Frontal cortex (tissue), 4 donors: ENCODE measurements around the gene PPP2R3A. TPM values are rescaled to one million over a fixed set of nuclear protein-coding genes. Genes with fewer than 3 reads are reported as not detected.
A peak's percentile ranks its signal among the peaks of the same experiment; 100 is the strongest.
"Not testable (repeated sequence)": the region's sequence is repeated elsewhere in the genome, so short reads cannot be mapped to it uniquely, and the experiment has no call there.

Experiments
- DNase-seq, 2 donors: peaks; one replicate each; pipeline ENCODE4 v3.0.0; 2012; ENCODE audit warnings: low spot score in 2 of 2
- FAIRE-seq: peaks from 2 replicates; lab custom pipeline; 2012; peaks lifted over from hg19 to GRCh38; lab: Jason Lieb, UNC
- small RNA-seq: library from RNA; depleted of rRNA; stranded (forward); fragments of <200 nt; gene quantifications from one replicate; pipeline ENCODE3, GENCODE V24; 2014
- total RNA-seq: library from RNA; depleted of rRNA; stranded (reverse); fragments of >200 nt; gene quantifications from one replicate; pipeline ENCODE4 v1.2.3, GENCODE V29; 2014
- donor health status: control.
- donor health status: control.
- donor health status: control.

The PPP2R3A gene
- total RNA-seq, 1 donor from 2014 or later: 36.3 TPM

DNA sequence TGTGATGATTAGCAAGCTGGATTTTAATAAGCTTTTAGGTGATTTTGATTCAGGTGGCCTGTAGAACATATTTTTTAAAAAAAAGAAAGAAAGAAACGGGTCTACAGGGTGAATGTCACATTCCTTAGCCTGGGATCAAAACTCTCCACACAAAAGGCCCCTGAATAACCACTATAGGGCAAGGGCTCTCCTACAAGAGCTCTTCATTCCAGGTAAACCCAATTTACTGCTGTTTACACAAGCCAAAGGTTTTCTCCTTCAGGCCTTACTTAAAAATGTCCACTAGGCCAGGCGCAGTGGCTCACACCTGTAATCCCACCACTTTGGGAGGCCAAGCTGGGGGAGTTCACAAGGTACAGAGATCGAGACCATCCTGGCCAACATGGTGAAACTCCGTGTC lies 222.3 kb downstream of the PPP2R3A start:
- DNase-seq: no peak
- FAIRE-seq: no peak

DNA sequence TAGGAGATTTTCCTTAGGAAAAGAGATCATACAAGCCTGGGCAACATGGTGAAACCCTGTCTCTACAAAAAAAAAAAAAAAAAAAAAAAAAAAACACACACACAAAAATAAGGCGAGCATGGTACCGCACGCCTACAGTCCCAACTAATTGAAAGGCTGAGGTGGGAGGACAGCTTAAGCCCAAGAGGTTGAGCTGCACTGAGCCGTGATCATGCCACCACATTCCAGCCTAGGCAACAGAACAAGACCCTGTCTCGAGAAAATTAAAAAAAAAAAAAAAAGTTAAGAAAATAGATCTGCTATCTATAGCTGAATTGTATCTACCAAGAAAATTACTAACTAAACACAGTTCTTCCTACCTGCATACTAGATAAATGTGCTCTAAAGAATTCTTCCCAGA lies 223.5 kb downstream of the PPP2R3A start:
- FAIRE-seq: no peak

GRCh38 chr3:136189859-136190617 lies 224.5 kb downstream of the PPP2R3A start:
- no peak for FAIRE-seq

More for the DNA sequence above, 223.5 kb downstream of the PPP2R3A start:
- DNase-seq: no peak

GRCh38 chr3:136192195-136192594 lies 226.7 kb downstream of the PPP2R3A start:
- not testable (repeated sequence) for DNase-seq, FAIRE-seq

More at GRCh38 chr3:136189859-136190617, 224.5 kb downstream of the PPP2R3A start:
- no peak for DNase-seq

DNA sequence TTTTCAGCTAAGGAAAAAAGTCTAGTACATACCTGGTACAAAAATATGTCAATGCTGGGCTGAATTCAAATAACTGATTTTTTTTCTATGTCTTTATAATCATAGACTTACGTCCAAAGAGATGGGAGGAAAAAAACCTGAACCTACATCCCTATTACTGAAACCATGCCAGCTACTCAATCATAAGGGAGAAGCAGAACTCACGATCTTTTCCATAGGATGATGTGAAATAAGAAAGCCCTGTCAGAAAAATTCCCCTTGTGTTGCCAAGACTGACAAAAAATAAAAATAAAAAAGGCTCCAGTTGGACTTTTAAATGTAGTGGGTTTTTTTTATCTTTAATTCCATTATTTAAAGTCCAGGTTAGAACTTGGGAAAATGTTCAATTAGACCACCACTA lies 227.3 kb downstream of the PPP2R3A start:
- DNase-seq (no peak), FAIRE-seq (no peak)

GRCh38 chr3:136193278-136194054 lies 227.9 kb downstream of the PPP2R3A start:
- DNase-seq (no peak), FAIRE-seq (no peak)

DNA sequence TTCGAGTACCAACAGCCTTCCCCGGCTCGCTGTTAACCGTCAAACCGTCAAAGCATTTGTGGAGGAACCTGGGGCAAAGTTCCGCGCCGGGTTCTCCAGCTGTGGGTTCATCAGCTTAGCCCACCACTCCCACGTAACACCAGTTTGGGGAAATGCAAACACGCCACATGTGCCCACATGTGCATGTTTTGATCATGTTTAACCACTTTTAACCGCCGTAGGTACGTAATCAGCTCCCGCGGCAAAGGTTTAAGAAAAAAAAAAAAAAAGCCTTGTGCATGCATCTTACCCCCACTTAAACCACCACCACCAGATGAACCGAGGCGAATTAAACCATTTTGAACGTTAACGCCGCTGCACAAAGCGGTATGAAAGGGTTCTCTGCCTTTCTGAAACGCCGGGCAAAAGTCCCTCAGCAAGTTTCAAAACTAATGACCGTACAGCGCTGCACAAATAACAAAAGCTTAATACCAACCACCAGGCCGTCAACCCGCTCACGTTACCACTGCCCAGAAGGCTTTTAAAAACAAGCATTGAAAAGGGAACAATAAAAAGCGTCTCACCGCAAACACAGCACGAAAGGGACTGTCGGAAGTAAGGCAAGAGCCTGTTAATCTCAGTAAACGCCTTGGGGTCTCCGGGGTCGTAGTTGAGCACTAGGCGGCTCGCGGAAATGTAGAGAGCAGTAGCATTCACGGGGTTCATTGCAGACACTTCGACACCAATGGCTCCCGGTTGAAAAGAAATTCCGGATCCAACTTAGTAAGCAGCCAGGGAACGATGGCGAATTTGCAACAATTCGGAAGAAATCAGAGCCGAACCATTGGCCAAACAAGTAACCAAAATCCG lies 229.1 kb downstream of the PPP2R3A start:
- DNase-seq (no peak), FAIRE-seq (no peak)

DNA sequence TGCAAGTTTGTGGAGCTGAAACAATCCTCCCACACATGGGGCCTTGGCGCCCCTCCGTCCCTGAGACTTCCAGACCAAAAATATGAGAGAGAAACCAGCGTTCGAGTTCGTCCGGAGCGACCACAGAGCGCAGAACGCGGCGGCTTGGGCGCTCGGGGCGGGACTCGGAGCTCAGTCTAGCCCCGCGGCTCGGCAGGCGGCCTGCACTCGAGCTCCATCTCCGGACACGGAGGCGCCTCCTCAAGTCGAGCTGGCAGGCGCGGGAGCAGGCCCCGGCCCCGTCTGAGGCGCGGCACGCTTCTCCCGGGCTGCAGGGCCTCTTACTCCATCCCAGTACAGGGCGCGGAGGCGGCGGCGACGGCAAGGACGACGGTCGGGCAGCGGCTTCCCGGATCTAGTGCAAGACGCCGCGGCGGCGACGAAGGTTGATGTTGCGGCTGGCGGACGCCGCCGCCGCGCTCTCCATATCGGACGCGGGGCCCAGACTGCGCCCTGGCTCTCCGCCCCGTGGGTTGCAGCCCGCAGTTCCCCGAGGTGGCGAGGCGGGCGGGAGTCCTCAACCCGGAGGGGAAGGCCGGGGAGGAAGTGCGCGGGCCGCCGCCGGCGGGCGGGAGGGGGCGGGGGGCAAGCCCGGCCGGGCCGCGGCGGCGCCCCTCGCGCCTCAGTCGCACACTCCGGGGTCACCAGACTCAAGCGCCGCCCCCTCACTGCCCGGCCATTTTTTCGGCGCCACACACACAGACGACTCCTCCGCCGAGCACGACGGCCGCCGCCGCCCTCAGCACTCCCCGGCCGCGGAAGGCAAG lies 229.9 kb downstream of the PPP2R3A start:
- FAIRE-seq: no peak
- DNase-seq: peak; percentile 80 to 88

GRCh38 chr3:136196064-136196400 lies 230.5 kb downstream of the PPP2R3A start, which contains the start of gene MSL2:
TSS of gene MSL2 (minus strand) at chr3:136196335. CDS start at chr3:136195113, 1,222 bp downstream.
- FAIRE-seq: no peak

DNA sequence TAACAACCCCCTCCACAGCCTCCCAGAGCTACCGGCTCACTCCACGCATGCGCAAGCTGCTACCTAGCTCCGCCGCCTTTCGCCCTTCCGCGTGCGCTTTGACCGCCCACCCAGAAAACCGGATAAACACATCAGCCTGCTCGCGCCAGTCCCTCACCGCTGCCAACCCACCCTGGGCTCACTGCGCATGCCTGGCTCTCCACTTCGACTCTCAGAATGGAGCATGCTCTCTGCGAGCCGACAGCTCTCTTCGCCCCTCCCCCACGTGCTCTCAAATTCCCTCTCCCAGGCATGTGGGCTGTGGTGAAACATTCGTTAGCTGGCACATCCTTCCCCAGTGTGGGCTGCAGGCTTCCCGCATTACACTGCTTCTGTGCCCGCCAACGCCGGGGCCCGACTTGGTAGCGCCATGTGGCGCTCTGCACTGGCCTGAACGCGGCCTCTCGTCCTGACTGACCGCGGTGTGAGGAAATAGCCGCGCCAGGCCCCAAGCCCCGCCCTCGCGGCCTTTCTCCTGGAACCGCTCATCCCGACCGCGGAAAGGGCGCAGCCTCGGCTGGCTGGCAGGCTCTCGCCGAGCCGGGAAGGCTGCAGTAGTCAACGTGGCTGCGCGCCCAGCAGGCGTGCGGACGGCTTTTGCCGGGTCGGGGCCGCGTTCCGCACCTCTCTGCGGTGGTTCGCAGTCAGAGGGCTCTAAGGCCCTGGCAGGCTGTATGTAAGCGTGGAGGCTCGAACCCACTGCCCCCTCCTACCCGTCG lies 231.1 kb downstream of the PPP2R3A start:
- no peak for FAIRE-seq
- DNase-seq: peak; percentile 91 to 92

More at GRCh38 chr3:136196064-136196400, 230.5 kb downstream of the PPP2R3A start, which contains the start of gene MSL2:
- no peak for DNase-seq

GRCh38 chr3:136197159-136197793 lies 231.7 kb downstream of the PPP2R3A start:
- DNase-seq (no peak), FAIRE-seq (no peak)

Small RNA genes within 50 kb of the gene (small RNA-seq; reads per million reads assigned to genes)
- not detected for gene AC092989.1

Other genes starting within 250 kb of the PPP2R3A start
- 23.6 TPM for gene MSL2, start 230.6 kb downstream of the PPP2R3A start, total RNA-seq